ENCODE data around the gene ATP6V1G3.

- TF ChIP-seq POLR2A (IDR thresholded peaks at IDR 0.05), result no peak
- TF ChIP-seq, protein P1, sequence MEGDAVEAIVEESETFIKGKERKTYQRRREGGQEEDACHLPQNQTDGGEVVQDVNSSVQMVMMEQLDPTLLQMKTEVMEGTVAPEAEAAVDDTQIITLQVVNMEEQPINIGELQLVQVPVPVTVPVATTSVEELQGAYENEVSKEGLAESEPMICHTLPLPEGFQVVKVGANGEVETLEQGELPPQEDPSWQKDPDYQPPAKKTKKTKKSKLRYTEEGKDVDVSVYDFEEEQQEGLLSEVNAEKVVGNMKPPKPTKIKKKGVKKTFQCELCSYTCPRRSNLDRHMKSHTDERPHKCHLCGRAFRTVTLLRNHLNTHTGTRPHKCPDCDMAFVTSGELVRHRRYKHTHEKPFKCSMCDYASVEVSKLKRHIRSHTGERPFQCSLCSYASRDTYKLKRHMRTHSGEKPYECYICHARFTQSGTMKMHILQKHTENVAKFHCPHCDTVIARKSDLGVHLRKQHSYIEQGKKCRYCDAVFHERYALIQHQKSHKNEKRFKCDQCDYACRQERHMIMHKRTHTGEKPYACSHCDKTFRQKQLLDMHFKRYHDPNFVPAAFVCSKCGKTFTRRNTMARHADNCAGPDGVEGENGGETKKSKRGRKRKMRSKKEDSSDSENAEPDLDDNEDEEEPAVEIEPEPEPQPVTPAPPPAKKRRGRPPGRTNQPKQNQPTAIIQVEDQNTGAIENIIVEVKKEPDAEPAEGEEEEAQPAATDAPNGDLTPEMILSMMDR (IDR thresholded peaks at IDR 0.05), result no peak
Observed at GRCh38 chr1:198541737-198542136, 1.3 kb upstream of the ATP6V1G3 start.
